Inferior parietal cortex (tissue), 1 donor: ENCODE measurements around the gene CTDNEP1.

Experiments used
- DNase-seq: peaks from one replicate; pipeline ENCODE4 v3.0.0-alpha.2; 2016; ENCODE audit errors: extremely low spot score

Gene CTDNEP1

DNA sequence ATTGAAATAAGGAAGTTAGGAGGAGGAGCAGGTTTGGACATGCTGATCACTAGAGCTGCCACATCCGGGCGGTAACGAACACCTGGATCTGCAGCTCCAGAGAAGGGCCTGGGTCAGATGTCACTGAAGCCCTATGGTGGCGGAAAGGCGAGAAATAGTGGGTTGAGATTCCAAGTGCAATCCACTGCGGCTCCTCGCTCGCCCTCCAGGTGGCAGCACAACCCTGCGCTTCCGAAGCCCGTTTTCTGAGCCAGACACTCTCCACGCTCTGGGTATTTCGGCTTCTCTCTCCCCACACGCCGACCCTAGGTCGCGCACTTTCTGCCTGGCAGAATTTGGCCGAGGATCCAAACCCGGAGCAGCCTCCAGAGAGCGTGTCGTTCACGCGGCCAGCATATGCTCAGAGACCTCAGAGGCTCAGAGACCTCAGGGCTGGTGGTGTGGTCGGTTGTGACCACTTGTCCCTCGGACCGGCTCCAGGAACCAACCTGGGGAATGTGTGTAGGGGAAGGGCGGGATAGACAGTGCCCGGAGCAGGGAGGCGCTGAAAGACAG lies 29.1 kb upstream of the CTDNEP1 start:
- peak; percentile 84 for DNase-seq

DNA sequence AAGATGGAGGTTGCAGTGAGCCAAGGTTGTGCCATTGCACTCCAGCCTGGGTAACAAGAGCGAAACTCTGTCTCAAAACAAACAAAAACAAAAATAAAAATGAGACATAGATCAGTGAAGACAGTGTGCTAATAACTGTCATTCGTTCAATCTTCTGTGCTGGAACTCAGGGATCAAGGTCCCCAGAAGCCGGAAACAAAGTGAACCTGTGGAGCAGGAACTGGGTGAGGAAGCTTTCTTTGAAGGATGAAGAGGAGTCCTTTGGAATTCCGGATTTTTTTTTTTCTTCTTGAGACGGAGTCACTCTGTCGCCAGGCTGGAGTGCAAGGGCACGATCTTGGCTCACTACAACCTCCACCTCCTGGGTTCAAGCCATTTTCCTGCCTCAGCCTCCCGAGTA lies 27.9 kb upstream of the CTDNEP1 start:
- DNase-seq = no peak

DNA sequence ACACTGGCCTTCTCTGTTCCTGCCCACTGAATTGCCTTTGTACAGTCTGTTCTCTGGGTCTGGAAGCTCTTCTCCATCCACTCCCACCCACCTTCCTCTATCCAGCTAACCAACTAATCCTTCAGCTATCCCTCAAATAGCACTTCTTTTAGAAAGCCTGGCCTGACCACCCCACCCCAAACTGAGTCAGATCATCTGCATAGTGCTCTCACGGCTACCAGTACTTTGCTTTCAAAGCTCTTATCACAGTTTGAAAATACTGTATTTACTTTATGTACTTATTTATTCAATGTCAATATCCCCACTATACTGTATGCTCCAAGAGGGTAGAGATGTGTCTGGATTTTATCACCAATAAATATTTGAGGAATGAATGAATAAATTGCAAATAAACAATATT lies 15.2 kb upstream of the CTDNEP1 start:
- no peak for DNase-seq

DNA sequence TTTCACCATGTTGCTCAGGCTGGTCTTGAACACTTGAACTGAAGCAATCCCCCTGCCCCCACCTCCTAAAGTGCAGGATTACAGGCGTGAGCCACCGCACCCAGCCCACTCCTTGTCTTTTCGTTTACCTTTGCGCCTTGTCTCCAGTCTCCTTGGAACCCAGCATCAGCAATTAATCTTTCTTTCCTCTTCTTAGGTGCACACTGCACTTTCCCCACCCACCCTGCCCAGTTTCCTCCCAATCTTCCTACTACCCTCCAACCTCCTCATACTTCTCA lies 12.2 kb upstream of the CTDNEP1 start:
- DNase-seq = no peak

DNA sequence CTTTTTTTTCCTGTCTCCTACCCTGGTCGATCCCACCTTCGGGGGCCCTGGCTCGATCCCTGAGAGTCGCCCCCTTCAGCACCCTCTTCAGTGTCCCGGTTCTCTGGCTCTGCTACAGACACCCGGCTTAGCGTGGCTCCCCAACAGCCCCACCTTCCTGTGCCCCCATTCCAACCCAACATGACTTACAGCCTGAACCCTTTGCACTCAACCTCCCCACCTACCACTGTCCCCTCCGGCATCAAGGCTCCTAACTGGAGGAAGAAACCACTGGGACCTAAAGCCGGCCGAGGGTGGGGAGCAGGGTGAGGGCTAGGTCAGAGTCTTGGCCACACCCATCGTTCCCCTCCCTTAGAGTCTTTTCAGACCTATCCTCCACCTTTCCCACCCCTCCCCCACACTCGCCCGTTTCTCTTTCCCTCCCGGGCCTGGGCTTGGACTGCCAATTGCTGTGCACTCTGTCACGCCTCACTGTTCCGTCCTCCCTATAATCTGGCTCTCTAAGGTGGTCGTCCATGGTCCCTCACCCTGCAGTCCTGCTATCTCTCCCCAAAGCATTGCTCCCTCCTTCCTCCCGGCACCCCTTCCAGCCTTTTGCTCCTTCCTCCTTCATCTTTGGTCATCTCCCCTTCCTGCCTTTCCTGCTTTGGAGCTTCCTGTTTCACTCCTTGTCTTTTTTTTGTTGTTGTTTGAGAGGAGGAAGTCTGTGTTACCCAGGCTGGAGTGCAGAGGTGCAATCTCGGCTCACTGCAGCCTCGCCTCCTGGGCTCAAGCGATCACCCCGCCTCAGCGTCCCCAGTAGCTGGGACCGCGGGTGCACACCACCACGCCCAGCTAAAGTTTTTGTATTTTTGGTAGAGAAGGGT lies 11.6 kb upstream of the CTDNEP1 start:
- DNase-seq = no peak

DNA sequence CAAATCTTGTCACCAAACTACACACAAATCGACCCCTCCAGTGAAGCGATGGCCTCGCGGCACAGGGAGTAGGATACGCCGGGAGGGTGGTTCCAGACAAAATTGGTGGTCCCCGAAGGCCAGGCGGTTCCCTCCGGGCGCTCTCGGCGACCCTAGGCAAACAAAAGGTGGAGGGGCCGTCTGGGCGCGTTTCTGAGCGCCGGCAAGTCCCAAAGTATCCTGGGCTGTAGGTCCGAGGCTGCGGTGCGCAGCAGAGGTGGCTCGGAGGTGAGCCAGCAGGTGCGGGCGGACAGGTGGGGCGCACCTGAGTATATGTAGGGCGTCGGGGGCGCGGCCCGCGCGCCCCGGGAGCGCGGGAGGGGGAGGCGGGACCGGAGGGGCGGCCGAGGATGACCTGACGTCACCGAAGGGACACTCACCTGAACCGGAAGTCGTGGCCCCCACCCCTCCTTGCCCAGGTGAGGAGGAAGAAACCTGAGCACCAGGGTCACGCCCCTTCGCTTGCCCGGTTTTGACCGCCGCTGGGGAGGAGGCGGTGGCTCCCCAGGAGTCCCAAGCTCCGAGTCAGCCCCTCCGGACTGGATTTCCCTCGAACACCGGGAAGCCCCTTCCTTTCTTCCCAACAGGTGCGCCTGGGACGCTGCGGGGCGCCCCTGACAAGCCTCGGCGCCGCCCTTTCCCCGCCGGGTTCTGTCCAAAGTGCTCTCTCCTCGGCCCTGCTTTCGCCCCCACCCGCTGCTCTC lies 10.8 kb upstream of the CTDNEP1 start, which contains the start of gene CLDN7:
Gene CLDN7, minus strand, starts transcription at position 287 of the 743 bp plus-strand sequence. CDS start 435 bp downstream, outside the sequence.
- no peak for DNase-seq

DNA sequence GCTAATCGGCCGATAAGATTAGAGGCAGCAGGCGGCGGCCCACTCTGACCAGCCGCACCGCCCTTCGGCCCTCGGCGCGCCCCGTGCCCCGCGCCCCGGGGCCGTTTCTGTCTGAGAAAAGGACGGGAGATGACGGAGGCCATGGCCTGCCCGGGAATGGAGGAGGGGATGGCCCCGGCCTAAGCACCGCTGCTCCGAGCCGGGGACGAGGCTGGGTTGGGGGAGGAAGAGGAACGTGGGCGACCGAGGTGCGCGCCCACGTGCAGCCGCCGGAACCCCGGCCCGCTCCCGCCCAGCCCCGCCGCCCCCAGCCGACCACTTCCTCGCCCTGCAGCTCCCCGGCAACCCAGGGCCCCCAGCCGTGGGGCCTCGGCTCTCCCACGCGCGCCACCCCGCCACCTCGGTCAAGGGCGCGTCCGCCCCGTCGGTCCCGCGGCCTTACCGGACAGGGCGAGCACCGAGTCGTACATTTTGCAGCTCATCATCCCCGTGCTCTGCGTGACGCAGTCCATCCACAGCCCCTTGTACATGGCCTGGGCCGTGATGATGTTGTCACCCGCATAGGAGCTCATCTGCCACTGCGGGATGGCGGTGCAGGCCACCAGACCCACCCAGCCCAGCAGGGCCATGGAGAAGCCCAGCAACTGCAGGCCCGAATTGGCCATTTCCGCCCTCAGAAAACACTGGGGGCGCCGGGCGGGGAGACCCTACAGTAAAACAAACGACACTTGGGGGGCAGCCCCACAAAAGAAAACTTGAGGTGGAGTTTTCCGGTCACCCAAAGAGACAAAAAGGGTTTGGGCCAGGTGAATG lies 10.1 kb upstream of the CTDNEP1 start:
- no peak for DNase-seq

DNA sequence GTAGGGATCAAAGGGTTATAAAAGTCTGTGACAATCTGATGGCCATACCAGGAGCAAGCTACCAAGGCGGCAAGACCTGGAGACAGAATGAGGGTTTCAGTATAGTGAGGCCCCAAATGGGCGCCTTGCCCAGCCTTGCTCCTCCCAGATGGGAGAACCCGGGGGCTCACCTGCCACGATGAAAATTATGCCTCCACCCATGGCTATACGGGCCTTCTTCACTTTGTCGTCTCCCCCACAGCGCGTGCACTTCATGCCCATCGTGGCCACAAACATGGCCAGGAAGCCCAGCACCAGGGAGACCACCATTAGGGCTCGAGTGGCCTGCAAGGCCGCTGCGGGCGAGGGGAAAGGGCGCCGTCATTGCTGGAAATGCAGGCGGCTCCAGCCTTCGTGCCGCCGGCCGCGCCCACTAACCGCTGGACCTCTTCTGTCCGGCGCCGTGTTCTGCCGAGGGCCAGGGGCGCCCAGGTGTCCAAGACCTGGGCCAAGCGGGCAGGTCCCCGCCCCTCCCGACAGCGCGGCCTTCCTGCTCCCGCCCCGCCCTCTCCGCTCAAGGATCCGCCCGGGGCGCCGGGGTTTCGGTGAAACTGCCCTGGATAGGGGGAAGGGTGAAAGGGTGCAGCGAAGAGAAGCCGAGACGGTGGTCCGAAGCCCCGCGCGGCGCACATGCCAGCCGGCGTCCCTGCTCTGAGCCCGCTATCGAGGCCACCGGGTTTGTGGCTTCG lies 9.3 kb upstream of the CTDNEP1 start:
- DNase-seq = no peak

DNA sequence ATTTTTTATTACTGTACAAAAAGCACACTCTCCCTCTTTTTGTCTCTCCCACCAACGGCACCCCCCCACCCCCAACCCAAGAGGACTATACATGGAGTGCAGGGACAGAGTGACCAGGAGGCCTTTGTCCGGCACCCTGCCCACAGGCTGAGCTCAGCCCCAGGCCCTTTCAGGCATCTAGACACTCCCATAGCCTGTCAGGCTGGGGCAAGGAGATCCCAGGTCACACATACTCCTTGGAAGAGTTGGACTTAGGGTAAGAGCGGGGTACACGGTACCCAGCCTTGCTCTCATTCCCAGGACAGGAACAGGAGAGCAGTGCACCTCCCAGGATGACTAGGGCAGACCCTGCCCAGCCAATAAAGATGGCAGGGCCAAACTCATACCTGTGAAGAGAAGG lies 8.6 kb upstream of the CTDNEP1 start:
- no peak for DNase-seq

DNA sequence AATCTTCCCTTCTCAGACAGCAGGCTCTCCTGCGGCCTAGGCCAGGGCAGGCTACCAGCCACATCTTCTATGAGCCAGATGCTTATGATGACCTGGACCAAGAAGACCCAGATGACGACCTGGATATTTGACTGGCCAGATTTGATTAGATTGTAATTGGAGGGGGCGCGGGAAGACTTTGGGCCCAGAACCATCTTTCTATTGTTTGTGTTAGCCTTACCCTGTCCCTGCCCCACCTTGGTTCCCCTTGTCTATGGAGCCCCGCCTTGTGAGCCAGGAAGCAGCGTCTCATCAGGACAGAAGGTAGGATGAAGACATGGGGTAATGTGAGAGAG lies 8.0 kb upstream of the CTDNEP1 start:
- DNase-seq = no peak

DNA sequence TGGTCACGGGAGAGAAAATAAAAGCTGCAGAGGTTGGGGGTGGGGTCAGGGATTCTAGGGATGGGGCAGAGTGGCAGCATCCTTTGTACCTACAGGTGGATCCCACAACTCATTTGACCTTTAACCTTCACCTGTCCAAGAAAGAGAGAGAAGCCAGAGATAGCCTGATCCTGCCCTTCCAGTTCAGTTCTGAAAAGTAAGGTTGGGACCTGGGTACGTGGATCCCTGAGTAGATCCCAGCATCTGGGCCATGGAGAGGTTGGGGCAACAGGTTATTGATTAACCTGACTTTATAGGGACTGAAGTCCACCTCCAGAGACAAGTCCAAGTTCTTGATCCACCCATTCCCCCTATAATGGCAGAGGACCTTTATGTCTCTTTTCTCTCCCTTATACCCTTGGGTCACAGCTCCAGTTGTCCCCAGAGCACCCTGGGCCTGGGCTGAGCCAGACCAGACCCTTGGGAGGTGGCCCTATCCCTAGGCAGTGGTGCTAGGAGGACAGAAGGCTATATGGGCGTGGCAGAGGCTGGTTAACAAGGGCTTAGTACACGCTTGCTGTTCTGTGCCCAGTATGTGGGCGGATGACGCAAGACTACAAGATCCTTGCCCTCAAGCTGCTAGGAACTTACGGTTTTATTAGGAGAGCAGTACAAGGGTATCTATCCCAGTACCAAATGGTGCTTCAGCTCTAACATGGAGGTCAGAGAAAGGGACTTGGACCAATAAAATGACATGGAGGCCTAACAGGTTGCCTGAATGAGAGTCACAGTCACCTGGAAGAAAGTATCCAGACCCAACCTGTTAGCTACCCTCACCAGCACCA lies 7.4 kb upstream of the CTDNEP1 start:
- DNase-seq = no peak

DNA sequence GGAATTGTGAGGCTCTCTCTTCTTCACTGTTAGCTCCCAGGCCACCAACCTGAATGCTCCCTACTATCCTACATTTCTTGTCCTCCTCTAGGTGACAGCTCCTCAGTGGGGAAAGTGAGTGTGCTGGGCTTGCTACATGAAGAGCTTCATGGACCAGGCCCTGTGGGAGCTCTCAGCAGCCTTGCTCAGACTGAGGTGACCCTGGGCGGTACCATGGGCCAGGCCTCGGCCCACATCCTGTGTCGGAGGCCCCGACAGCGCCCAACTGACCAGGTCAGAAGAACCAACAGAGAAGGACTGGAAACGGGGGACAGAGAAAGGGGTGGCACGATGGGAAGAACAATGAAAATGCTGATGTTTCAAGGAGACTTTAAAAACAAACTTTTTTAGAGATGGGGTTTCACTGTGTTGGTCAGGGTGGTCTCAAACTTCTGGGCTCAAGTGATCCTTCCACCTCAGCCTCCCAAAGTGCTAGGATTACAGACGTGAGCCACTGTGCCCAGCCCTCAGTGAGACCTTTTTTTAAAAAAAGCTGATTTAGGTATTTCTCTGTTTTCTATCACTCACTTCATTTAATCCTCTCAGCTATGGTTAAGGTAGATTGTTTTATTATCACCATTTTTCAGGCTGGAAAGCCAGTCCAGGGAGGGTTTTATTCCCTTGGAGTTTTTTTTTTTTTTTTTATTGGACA lies 5.4 kb upstream of the CTDNEP1 start:
- no peak for DNase-seq

DNA sequence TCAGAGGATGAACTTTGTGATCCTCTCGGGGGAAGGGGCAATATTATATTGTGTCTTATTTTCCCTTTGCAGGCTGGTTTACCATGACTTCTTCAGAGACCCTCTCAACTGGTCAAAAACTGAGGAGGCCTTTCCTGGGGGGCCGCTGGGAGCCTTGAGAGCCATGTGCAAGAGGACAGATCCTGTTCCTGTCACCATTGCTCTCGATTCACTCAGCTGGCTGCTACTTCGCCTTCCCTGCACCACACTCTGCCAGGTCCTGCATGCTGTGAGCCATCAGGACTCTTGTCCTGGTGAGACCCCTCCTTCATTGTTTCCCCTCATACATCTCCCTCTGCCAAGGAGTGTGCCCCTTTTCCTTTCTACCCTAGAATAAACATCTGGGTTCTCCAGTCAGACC lies 3.0 kb upstream of the CTDNEP1 start:
- DNase-seq = no peak

DNA sequence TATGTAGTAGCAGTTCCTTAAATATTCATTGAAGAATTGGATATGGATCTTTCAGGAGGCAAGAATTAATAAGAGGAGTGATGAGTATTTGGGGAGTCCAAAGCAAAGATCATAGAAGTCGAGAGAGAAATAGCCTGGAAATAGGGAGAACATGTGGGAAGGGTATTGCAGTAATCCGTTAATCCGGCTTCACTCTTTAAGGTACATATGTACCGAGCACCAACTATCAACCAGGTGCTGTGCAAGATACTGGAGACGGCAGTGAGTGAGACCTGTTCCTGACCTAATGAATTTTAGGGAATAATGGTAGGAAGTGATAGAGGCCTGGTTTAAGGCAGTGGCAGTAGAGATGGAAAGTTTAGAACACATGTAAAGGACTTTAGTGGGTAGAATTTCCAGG lies 1.5 kb upstream of the CTDNEP1 start:
- DNase-seq = no peak

DNA sequence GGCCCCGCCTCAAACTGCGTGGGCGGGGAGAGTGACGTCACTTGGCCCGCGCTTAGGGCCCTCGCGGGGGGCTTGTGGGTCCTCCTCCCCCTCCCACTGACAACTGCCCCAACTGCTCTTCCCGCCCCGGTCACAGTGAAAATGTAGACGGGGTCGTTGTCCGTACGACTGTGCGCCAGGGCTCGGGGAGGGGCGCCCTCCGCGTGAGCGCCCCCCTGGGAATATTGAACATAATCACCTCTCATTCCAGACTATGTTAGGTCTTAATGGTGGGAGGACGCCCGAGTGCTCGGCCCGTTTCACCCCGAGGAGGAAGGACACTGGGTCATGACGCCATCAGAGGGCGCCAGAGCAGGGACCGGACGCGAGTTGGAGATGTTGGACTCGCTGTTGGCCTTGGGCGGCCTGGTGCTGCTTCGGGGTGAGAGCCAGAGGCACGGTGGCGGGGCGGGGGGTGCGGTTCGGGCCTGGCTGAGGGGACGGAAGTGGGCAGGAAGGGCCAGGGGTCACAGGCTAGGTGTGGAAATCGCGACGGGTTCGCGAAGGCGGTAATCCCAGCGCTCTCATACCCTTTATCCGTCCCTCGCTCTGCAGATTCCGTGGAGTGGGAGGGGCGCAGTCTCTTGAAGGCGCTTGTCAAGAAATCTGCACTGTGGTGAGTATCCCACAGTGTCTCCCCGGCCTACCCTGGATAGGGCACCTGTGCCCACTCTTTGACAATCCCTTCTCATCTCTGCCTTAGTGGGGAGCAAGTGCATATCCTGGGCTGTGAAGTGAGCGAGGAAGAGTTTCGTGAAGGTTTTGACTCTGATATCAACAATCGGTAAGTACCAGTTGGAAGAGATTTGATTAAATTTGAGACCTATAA lies 876 bp upstream of the CTDNEP1 start, which contains the start of gene ELP5:
Gene ELP5, plus strand, starts transcription at position 40 of the 868 bp plus-strand sequence. Its CDS starts 336 bp downstream, at position 376.
- peak; percentile 89 for DNase-seq

DNA sequence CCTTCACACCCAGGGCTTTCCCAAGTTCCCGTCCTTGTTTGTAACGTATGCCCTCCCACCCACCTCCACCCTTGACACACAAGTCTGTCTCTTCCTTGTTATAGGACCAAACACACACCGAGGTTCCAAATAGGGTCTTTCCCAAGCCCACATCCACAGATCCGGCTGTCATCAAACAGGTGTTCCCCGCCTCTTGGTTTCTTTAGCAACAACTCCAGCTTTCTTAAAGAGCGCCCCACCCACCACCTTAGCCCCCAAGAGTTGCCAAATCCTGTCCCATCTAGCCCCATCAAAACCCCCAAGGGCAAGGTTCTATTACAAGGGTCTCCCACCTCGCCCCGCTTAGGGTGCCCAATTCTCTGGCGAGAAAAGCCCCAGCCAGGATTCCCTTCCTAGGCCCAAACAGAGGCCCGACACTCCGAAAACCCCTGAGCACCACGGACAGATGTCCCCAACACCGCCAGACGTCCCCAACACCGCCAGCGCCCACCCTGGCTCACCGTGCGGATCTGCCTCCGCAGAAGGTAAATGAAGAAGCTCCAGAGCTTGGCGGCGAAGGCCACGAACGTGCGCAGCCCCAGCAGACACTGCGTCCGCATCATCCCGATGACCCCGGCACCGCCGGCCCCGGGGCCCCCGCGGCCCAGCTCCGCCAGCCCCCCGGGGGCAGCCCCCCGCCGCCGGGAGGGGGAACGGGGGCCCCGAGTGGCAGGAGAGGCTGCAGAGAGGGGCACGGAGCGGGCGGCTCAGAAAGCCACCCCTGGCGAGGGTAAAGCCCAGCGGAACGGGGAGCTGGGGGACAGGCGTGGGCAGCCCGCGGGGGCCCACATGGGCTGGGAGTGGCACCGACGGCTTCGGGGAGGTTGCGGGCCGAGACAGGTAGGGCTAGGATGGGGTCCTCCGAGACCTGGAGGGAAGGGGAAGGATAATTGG lies 573 bp downstream of the CTDNEP1 start:
- DNase-seq = no peak

DNA sequence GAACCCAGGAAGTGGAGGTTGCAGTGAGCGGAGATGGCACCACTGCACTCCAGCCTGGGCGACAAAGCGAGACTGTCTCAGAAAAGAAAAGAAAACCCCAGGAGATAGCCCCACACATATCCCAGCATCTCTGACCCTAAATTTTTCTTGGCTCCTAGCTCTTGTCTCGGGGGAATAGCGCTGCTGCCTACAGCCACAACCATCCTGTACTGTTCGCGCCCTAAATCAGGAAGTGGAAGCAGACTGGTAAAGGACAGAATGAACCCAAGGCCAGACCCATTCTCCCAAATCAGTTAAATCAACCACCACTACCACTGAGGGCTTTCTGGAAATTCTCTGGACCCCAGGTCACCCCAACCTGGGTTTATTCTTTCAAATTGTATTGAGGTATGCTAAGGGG lies 1.7 kb downstream of the CTDNEP1 start:
- DNase-seq = no peak

DNA sequence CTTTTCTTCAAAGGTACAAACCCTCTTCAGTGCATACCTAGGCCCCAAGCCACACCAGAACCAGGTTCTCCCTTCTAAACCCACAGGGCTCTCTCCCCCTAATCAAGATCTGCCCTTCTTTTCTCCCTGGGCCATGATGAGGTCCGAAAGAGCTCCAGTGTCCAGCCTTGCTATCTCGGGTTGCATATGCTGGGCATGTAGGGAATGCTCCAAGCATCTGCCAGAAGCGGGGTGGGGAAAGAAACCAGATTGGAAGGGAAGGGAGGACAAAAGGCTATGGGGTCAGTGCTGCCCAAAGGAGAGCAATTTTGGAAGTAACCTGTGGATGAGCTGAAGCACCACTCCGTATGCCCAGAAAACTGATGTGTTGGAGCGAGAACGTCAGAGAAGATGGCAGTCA lies 2.3 kb downstream of the CTDNEP1 start:
- no peak for DNase-seq
